PFSK-1 (cell line): ENCODE data around the gene RASGRF1.

Source experiments
- FOXP2 ChIP-seq: optimal IDR thresholded peaks from 2 replicates; pipeline ENCODE3; 2011; ENCODE audit warnings: borderline replicate concordance, control low read depth, inconsistent platforms; ENCODE audit not compliant: insufficient read depth; ENCODE audit errors: extremely low read length, extremely low read depth
- POLR2AphosphoS5 ChIP-seq: IDR thresholded peaks from 2 replicates; pipeline ENCODE4 v1.6.1; 2012; ENCODE audit warnings: low read depth, mild to moderate bottlenecking, control low read depth, low read length, moderate library complexity
- REST ChIP-seq, 2 experiments: IDR thresholded peaks; 2 replicates each; pipeline versions ENCODE4 v1.6.1 to v1.8.0; 2011 to 2012; ENCODE audit warnings: low read depth in 2 of 2, low read length in 2 of 2, control low read depth in 1 of 2, inconsistent platforms in 1 of 2, mild to moderate bottlenecking in 1 of 2, moderate library complexity in 1 of 2; ENCODE audit not compliant: insufficient read depth in 1 of 2
- SIN3A ChIP-seq: IDR thresholded peaks from 2 replicates; pipeline ENCODE4 v1.6.1; 2012; ENCODE audit warnings: mild to moderate bottlenecking, low read length, moderate library complexity, borderline replicate concordance; ENCODE audit not compliant: insufficient read depth
- TAF1 ChIP-seq: IDR thresholded peaks from 2 replicates; pipeline ENCODE4 v1.6.1; 2012; ENCODE audit warnings: low read length, control low read depth, borderline replicate concordance; ENCODE audit not compliant: insufficient read depth

Gene RASGRF1

GRCh38 chr15:79057050-79057449 is 33.5 kb downstream of the RASGRF1 start:
- TF ChIP-seq POLR2AphosphoS5, result no peak
- TF ChIP-seq REST (IDR thresholded peaks at IDR 0.05; ENCODE audit: insufficient read depth in 1 of 2, low read depth in 2 of 2, low read length in 2 of 2), result no peak
- TF ChIP-seq TAF1, result no peak
- no peak for TF ChIP-seq FOXP2
- no peak for TF ChIP-seq SIN3A

- TF ChIP-seq FOXP2 (no peak), REST (IDR thresholded peaks at IDR 0.05; ENCODE audit: insufficient read depth in 1 of 2, low read depth in 2 of 2, low read length in 2 of 2) (no peak), POLR2AphosphoS5 (no peak), SIN3A (no peak), TAF1 (no peak)
Observed at GRCh38 chr15:79054350-79054749, 36.2 kb downstream of the RASGRF1 start.

GRCh38 chr15:79053894-79054293 is 36.7 kb downstream of the RASGRF1 start:
- TF ChIP-seq REST (IDR thresholded peaks at IDR 0.05; ENCODE audit: insufficient read depth in 1 of 2, low read depth in 2 of 2, low read length in 2 of 2) (no peak), SIN3A (no peak), TAF1 (no peak), FOXP2 (no peak), POLR2AphosphoS5 (no peak)

GRCh38 chr15:79051941-79052731 is 38.4 kb downstream of the RASGRF1 start:
- TF ChIP-seq REST (IDR thresholded peaks at IDR 0.05; ENCODE audit: insufficient read depth in 1 of 2, low read depth in 2 of 2, low read length in 2 of 2) (no peak), SIN3A (no peak), FOXP2 (no peak), POLR2AphosphoS5 (no peak), TAF1 (no peak)
